H9 (cell line): ENCODE data around the gene PCSK2. TPM values are rescaled to one million over a fixed set of nuclear protein-coding genes. Genes with fewer than 3 reads are reported as not detected.

Experiments used
- DNase-seq: peaks from one replicate; pipeline ENCODE4 v3.0.0-alpha.2; 2017
- H2AFZ ChIP-seq: one replicate; pipeline ENCODE4 v1.6.1; 2013; ENCODE audit warnings: mild to moderate bottlenecking, low read length, control low read depth, moderate library complexity
- H2AK5ac ChIP-seq: 2 replicates; pipeline ENCODE4 v1.6.1; 2013; ENCODE audit warnings: low read length, control low read depth, mixed read lengths; ENCODE audit not compliant: insufficient read length
- H2BK120ac ChIP-seq: one replicate; pipeline ENCODE4 v1.6.1; 2013; ENCODE audit warnings: low read depth, mild to moderate bottlenecking, low read length, control low read depth, inconsistent platforms; ENCODE audit not compliant: poor library complexity, severe bottlenecking
- H2BK12ac ChIP-seq: 2 replicates; pipeline ENCODE4 v1.6.1; 2013; ENCODE audit warnings: low read length, control low read depth, mixed read lengths, low read depth; ENCODE audit not compliant: insufficient read length
- H2BK15ac ChIP-seq: 2 replicates; pipeline ENCODE4 v1.6.1; 2013; ENCODE audit warnings: low read depth, low read length, control low read depth
- H2BK20ac ChIP-seq: one replicate; pipeline ENCODE4 v1.6.1; 2013; ENCODE audit warnings: low read depth, mild to moderate bottlenecking, low read length, control low read depth, inconsistent platforms; ENCODE audit not compliant: poor library complexity, severe bottlenecking
- H2BK5ac ChIP-seq: 2 replicates; pipeline ENCODE4 v1.6.1; 2013; ENCODE audit warnings: low read length, control low read depth, mixed read lengths; ENCODE audit not compliant: insufficient read length
- H3K14ac ChIP-seq: 2 replicates; pipeline ENCODE4 v1.6.1; 2013; ENCODE audit warnings: low read length, control low read depth; ENCODE audit not compliant: insufficient read depth
- H3K18ac ChIP-seq: 2 replicates; pipeline ENCODE4 v1.6.1; 2013; ENCODE audit warnings: low read depth, mild to moderate bottlenecking, mixed read lengths, low read length, control low read depth; ENCODE audit not compliant: insufficient read length
- H3K23ac ChIP-seq: 2 replicates; pipeline ENCODE4 v1.6.1; 2013; ENCODE audit warnings: low read length, control low read depth, mixed read lengths, low read depth; ENCODE audit not compliant: insufficient read length
- H3K23me2 ChIP-seq: 2 replicates; pipeline ENCODE4 v1.6.1; 2013; ENCODE audit warnings: low read depth, mild to moderate bottlenecking, mixed read lengths, low read length, control low read depth; ENCODE audit not compliant: insufficient read length, poor library complexity, severe bottlenecking
- H3K27ac ChIP-seq: 2 replicates; pipeline ENCODE4 v1.5.1; 2013; ENCODE audit warnings: low read length, control low read depth, mixed read lengths, low read depth; ENCODE audit not compliant: insufficient read length
- H3K27me3 ChIP-seq: 2 replicates; pipeline ENCODE4 v1.6.1; 2013; ENCODE audit warnings: low read length, control low read depth, inconsistent platforms; ENCODE audit not compliant: insufficient read depth
- H3K4ac ChIP-seq: 2 replicates; pipeline ENCODE4 v1.6.1; 2013; ENCODE audit warnings: low read depth, mild to moderate bottlenecking, control low read depth, inconsistent platforms, low read length, moderate library complexity
- H3K4me1 ChIP-seq: 2 replicates; pipeline ENCODE4 v1.6.1; 2013; ENCODE audit warnings: low read length, control low read depth, inconsistent platforms; ENCODE audit not compliant: insufficient read depth
- H3K4me2 ChIP-seq: 2 replicates; pipeline ENCODE4 v1.6.1; 2013; ENCODE audit warnings: low read length, control low read depth, mixed read lengths; ENCODE audit not compliant: insufficient read length, insufficient read depth
- H3K56ac ChIP-seq: 2 replicates; pipeline ENCODE4 v1.6.1; 2013; ENCODE audit warnings: low read depth, mild to moderate bottlenecking, mixed read lengths, low read length, control low read depth; ENCODE audit not compliant: insufficient read length
- H3K79me1 ChIP-seq: 2 replicates; pipeline ENCODE4 v1.6.1; 2013; ENCODE audit warnings: low read depth, mild to moderate bottlenecking, moderate library complexity, low read length, control low read depth, inconsistent platforms; ENCODE audit not compliant: insufficient read depth, poor library complexity, severe bottlenecking
- H3K79me2 ChIP-seq: 2 replicates; pipeline ENCODE4 v1.6.1; 2013; ENCODE audit warnings: low read length, control low read depth, inconsistent platforms; ENCODE audit not compliant: insufficient read depth
- H3K9ac ChIP-seq: 2 replicates; pipeline ENCODE4 v1.6.1; 2013; ENCODE audit warnings: low read length, control low read depth, mixed read lengths; ENCODE audit not compliant: insufficient read length; ENCODE audit errors: extremely low read depth
- H3K9me3 ChIP-seq: one replicate; pipeline ENCODE4 v1.6.1; 2013; ENCODE audit warnings: low read depth, low read length, inconsistent platforms; ENCODE audit not compliant: control insufficient read depth
- H3T11ph ChIP-seq: one replicate; pipeline ENCODE4 v1.6.1; 2013; ENCODE audit warnings: mild to moderate bottlenecking, low read length, control low read depth, inconsistent platforms
- H4K20me1 ChIP-seq: one replicate; pipeline ENCODE4 v1.6.1; 2013; ENCODE audit not compliant: control insufficient read depth, insufficient read length, insufficient read depth
- H4K5ac ChIP-seq: 2 replicates; pipeline ENCODE4 v1.6.1; 2013; ENCODE audit warnings: low read depth, mild to moderate bottlenecking, mixed read lengths, low read length, control low read depth; ENCODE audit not compliant: insufficient read length
- H4K8ac ChIP-seq: replicated peaks from 2 replicates; pipeline ENCODE4 v1.6.1; 2013; ENCODE audit warnings: low read length, control low read depth, mixed read lengths, low read depth; ENCODE audit not compliant: insufficient read length
- H4K91ac ChIP-seq: 2 replicates; pipeline ENCODE4 v1.6.1; 2013; ENCODE audit warnings: low read depth, mild to moderate bottlenecking, moderate library complexity, mixed read lengths, low read length, control low read depth; ENCODE audit not compliant: insufficient read length
- H3K27ac Mint-ChIP-seq, 3 experiments: 2 replicates in 2 of 3; 3 replicates in 1 of 3; pipeline ENCODE4 v1.8.0; 2020 to 2021; ENCODE audit warnings: mixed read lengths in 3 of 3, mild to moderate bottlenecking in 1 of 3, moderate library complexity in 1 of 3
- H3K27me3 Mint-ChIP-seq: 2 replicates; pipeline ENCODE4 v1.8.0; 2021; ENCODE audit warnings: low read depth, mild to moderate bottlenecking, moderate library complexity, mixed read lengths
- H3K36me3 Mint-ChIP-seq, 3 experiments: 2 replicates in 2 of 3; 3 replicates in 1 of 3; pipeline ENCODE4 v1.8.0; 2020 to 2021; ENCODE audit warnings: low read depth in 3 of 3, mixed read lengths in 3 of 3; ENCODE audit not compliant: insufficient read depth in 1 of 3
- H3K4me1 Mint-ChIP-seq, 2 experiments: 2 replicates each; pipeline ENCODE4 v1.8.0; 2020; ENCODE audit warnings: mixed read lengths in 2 of 2
- H3K4me3 Mint-ChIP-seq, 2 experiments: 2 replicates in 1 of 2; 3 replicates in 1 of 2; pipeline ENCODE4 v1.8.0; 2020 to 2021; ENCODE audit warnings: mild to moderate bottlenecking in 2 of 2, mixed read lengths in 2 of 2, moderate library complexity in 1 of 2
- H3K9me3 Mint-ChIP-seq, 2 experiments: 2 replicates in 1 of 2; 3 replicates in 1 of 2; pipeline ENCODE4 v1.8.0; 2020; ENCODE audit warnings: mild to moderate bottlenecking in 2 of 2, mixed read lengths in 2 of 2, moderate library complexity in 1 of 2
- CTCF ChIP-seq: fragments of 200-600 bp; sonication (generic); conservative IDR thresholded peaks from 3 replicates; pipeline ENCODE4 v1.8.0; 2021; ENCODE audit warnings: antibody characterized with exemption, mild to moderate bottlenecking
- WGBS: extraction: QIAGEN DNeasy Blood & Tissue Kit; methylation state at CpG from one replicate; pipeline ENCODE4 v1.1.7; 2013; ENCODE audit warnings: missing lambda C conversion rate, low lambda C conversion rate, mixed read lengths; ENCODE audit not compliant: insufficient read length; ENCODE audit errors: extremely low coverage; 5-methylcytosine and 5-hydroxymethylcytosine counted together
- total RNA-seq: library from RNA; stranded (reverse); gene quantifications from 2 replicates; pipeline ENCODE4 v1.2.1, GENCODE V29; 2021

PCSK2 gene
- total RNA-seq, 1 experiment from 2014 or later = 2.8 TPM

- H3K27ac Mint-ChIP-seq = no peak overlapping the region
- H4K5ac ChIP-seq = no peak overlapping the region
- H3K4me3 Mint-ChIP-seq = no peak overlapping the region
Measured at GRCh38 chr20:17445543-17445942, 218.7 kb downstream of the PCSK2 start.

More at GRCh38 chr20:17445543-17445942, 218.7 kb downstream of the PCSK2 start:
- no peaks in the 10 kb centered on the region for H3K4me1 ChIP-seq
- H3K56ac ChIP-seq = no peak overlapping the region
- no peaks in the 10 kb centered on the region for H3K79me2 ChIP-seq
- H2BK5ac ChIP-seq = no peak overlapping the region
- no peak overlapping the region for H3K4ac ChIP-seq
- H3K79me1 ChIP-seq = no peaks in the 10 kb centered on the region
- H3K9ac ChIP-seq = no peak overlapping the region
- DNase-seq = no peak
- H4K91ac ChIP-seq = no peak overlapping the region
- H3K9me3 ChIP-seq = no peaks in the 10 kb centered on the region
- no peak overlapping the region for H4K8ac ChIP-seq
- no peak overlapping the region for H2AFZ ChIP-seq
- no peak overlapping the region for H2AK5ac ChIP-seq
- no peaks in the 10 kb centered on the region for H4K20me1 ChIP-seq
- no peak overlapping the region for H2BK120ac ChIP-seq
- H3T11ph ChIP-seq = no peak overlapping the region
- no peak overlapping the region for H2BK20ac ChIP-seq
- no peaks in the 10 kb centered on the region for H3K27me3 ChIP-seq
- H3K4me1 Mint-ChIP-seq = no peaks in the 10 kb centered on the region
- H3K18ac ChIP-seq = no peak overlapping the region
- no peaks in the 10 kb centered on the region for H3K36me3 Mint-ChIP-seq
- no peak overlapping the region for H2BK12ac ChIP-seq
- WGBS = no CpG with 5 or more reads among the region's 13 CpGs
- H3K23me2 ChIP-seq = no peaks in the 10 kb centered on the region
- peaks cover 0 to 3% of the 10 kb centered on the region in 2 experiments; a peak in 1 of 5 replicates for H3K9me3 Mint-ChIP-seq
- H3K14ac ChIP-seq = no peak overlapping the region; the same call in 1 of the 2 replicates
- no peak overlapping the region for H3K23ac ChIP-seq
- no peak for TF ChIP-seq CTCF
- H3K27ac ChIP-seq = no peak overlapping the region
- H3K4me2 ChIP-seq = no peak overlapping the region
- H3K27me3 Mint-ChIP-seq = peaks cover 11% of the 10 kb centered on the region
- H2BK15ac ChIP-seq = no peak overlapping the region
